Stimulated activated CD4-positive, alpha-beta T cell treated with anti-CD3 and anti-CD28 coated beads, Interleukin-4, amount 100 ng/mL, for 1 hour (primary cell): ENCODE measurements around the gene MECR.
"Not testable (repeated sequence)": the region's sequence is repeated elsewhere in the genome, so short reads cannot be mapped to it uniquely, and the experiment has no call there.

ENCODE experiments used
- DNase-seq: peaks from one replicate; pipeline ENCODE4 v3.0.0-alpha.2; 2020

The MECR gene

DNA sequence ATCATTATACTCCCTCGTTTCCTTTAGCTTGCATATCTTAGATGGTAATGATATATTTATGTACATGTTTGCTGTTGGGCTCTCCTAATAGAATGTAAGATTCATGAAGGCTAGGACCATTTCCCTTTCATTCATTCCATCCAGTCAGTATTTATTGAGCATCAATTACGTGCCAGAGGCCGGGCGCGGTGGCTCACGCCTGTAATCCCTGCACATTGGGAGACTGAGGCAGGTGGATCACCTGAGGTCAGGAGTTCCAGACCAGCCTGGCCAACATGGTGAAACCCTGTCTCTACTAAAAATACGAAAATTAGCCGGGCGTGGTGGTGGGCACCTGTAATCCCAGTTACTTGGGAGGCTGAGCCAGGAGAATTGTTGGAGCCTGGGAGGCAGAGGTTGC is 4.1 kb upstream of the MECR start:
- not testable (repeated sequence) for DNase-seq

GRCh38 chr1:29234471-29234870 is 3.7 kb upstream of the MECR start:
- no peak for DNase-seq

DNA sequence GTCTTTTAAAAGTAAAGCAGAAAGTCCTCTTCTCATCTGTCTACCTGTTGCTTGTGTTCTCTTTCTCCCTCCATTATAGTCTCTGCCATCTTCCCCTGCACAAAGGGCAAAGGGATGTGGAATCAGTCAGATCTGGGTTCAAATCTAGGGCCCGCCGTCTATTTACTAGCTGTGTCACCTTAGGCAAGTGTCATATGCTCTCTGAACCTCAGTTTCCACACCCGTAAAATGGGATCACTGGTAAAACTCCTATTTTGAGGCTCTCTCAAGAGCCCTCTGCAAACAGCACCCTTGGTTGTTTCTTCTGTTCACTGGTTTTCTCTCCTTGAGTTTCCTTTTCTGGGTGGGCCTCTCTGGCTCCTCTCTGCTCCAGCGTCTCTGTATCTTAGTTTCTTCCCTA is 3.0 kb upstream of the MECR start:
- no peak for DNase-seq

DNA sequence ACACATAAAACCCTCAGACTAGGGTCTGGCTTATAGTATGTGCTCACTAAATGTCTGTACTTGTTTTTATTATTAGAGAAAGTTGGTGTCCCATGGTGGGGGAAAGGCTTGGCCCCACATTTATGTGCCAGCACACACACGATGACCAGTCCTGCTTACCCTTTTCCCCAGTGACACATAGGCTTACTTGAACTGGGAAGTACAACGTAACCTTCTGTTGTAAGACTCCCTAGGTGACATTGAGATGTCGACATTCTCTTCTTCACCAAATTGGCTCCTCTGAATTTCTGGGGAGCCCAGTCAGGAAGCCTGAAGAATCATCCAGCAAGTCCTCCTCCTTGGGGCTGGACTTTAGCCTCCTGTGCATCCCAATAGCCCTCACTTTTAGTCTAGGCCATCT is 1.7 kb upstream of the MECR start:
- DNase-seq = no peak

GRCh38 chr1:29230204-29230552 is 556 bp downstream of the MECR start:
- DNase-seq = no peak

GRCh38 chr1:29227511-29227910 is 3.2 kb downstream of the MECR start:
- DNase-seq = no peak

DNA sequence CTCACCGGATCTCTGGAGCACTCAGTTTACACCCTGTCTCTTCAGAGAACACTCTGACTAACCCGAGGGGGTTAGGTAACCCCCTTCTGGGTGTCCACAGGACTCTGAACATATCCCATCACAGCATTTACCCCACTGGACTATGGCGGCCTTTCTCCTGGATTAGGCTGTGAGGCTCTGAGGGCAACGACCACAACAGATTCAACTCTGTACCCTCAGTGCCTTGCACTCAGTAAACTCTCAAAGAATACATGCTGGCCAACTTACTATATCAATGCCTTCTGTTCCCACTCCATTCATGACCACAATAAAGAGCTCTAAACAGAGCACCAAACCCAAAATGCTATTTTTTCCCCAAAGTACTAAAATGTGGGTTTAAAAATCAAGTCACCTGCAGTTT is 5.4 kb downstream of the MECR start:
- no peak for DNase-seq

DNA sequence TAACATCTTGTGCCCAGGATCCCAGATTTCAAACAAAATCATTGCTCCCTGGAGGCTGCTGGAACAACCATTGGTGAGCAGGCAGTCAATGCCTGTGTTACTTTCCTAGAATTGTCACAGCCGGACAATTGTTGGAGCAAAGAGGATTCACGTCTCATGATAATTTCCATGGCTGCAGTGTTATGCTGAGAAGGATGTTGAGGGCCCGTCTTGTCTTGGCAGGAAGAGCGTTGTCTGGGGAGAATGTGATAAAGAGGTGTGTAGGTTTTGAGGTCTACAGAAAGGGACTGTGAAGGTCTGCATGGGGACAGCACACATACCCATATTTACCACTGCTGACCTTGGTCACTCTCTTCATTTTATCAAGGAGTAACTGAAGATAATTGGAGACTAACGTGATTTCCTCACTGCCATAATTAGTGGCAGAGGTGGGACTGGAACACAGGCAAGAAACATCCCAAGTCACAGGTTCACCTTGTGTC is 6.3 kb downstream of the MECR start:
- DNase-seq = no peak

GRCh38 chr1:29223521-29223920 is 7.2 kb downstream of the MECR start:
- no peak for DNase-seq

DNA sequence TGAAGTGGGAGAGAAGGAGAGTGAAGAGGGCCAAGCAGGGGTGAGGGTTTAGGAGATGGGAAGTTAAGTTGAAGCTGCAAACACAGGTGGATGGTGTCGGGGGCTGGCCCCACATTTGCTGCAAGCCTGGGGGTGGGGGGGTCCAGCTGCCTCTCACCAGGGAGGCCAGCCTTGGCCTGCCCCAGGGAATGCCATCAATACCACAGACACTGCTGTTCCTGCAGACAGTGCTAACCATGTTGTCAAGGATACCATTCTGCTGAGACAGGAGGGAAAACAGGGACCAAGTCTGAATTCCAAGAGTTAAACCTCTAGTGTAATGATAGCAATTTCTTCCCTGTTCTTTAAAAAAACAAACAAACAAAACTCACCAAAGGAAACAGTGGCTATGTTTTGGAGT is 8.0 kb downstream of the MECR start:
- no peak for DNase-seq

DNA sequence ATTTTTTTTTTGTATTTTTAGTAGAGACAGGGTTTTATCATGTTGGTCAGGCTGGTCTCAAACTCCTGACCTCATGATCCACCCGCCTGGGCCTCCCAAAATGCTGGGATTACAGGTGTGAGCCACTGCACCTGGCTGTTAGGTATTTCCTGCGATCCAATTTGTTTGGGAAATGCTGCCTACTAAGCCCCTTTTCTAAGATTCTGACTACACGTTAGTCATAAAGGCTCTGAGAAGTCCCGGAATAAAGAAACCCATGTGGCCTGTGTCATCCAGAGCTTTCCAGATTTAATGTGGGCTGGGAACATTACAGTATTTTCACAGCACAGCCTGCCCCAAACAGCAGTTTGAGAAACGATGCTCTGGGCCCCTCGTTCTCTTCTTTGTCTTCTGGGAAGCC is 8.5 kb downstream of the MECR start:
- DNase-seq = not testable (repeated sequence)

GRCh38 chr1:29221296-29221695 is 9.4 kb downstream of the MECR start:
- no peak for DNase-seq

GRCh38 chr1:29218223-29218622 is 12.5 kb downstream of the MECR start:
- DNase-seq = no peak

- no peak for DNase-seq
These were observed 13.1 kb downstream of the MECR start for GRCh38 chr1:29217633-29218032.

GRCh38 chr1:29213055-29213454 is 17.7 kb downstream of the MECR start:
- no peak for DNase-seq

DNA sequence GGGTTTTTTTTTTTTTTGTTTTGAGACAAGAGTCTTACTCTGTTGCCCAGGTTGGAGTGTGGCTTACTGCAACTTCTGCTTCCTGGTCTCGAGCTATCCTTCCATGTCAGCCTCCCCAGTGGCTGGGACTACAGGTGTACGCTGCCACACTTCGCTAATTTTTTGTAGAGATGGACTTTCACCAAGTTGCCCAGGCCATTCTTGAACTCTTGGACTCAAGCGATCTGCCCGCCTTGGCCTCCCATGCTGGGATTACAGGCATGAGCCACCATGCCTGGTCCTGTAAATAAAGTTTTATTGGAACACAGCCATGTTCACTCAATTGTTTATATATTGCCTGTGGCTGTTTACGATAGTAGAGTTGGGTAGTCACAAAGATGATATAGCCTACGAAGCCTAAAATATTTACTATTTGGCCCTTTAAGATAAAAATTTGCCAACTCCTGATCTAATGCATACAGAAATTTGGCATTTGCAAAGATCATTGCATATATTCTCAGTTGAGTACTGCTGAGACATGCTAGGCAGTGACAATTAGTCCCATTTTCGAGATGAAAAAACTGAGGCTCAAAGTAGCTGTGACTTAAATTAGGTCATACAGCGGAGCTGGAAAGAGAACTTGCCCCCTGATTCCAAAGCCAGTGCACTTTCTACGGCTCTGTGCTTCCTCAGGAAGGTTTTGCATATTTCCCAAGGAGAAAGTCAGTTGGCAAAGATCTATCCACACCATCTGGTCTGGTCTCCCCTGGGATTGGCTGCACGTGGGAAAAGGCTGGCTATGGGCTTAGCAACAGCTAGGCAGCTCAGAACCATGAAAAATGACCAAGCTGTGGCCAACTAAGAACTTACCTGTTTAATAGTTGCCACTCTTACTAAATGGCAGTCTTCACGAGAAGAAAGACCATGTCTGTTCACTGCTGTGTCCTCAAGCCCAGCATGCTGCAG is 19.4 kb downstream of the MECR start:
- no peak for DNase-seq

GRCh38 chr1:29210278-29211085 is 20.3 kb downstream of the MECR start:
- no peak for DNase-seq

GRCh38 chr1:29209173-29209572 is 21.6 kb downstream of the MECR start:
- no peak for DNase-seq

DNA sequence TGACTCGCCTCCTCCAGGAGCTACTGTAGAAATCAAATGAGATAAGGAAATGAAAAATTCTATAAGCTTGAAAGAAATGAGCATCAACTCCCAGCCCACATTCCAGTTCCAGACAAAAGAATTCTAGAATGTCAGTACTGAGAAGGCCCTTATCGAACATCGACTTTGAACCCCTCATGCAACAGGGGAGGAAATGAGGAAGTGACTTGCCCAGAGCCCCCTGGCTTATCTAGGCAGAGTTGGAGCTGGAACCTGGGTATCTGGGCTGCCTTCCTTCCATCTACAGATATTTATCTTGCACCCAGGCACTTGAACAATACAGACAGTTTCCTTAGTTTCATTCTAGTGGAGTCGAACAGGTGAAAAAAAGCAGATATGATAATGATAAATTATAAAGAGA is 22.3 kb downstream of the MECR start:
- DNase-seq = no peak

GRCh38 chr1:29202584-29203340 is 28.0 kb downstream of the MECR start:
- DNase-seq = peak; percentile 90

DNA sequence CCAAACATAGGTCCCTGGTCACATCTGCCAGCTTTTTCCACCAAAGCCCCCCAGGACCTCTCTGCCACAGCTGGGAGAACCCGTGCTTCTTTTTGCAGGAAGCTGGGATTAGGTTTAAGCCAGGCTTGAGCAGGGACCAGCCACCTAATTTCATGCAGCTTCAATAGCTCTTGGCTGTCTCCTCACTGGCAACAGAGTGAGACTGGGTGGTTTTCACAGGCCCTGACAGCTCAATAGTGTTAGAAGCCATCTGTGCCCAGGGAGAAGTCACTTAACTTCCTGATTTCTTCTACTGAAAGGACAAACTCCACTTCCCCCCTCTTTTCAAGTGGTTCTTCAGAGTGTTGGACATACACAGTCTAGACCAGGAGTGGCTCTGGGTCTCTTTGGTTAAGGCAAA is 28.7 kb downstream of the MECR start:
- no peak for DNase-seq

- no peak for DNase-seq
These were observed 29.1 kb downstream of the MECR start for GRCh38 chr1:29201595-29202051.
